GM10847 (cell line): ENCODE data around the gene MPO.

Experiments
- POLR2A ChIP-seq: IDR thresholded peaks from 2 replicates; pipeline ENCODE4 v1.6.1; 2011; ENCODE audit not compliant: insufficient read length; ENCODE audit errors: extremely low read depth

Gene MPO

DNA sequence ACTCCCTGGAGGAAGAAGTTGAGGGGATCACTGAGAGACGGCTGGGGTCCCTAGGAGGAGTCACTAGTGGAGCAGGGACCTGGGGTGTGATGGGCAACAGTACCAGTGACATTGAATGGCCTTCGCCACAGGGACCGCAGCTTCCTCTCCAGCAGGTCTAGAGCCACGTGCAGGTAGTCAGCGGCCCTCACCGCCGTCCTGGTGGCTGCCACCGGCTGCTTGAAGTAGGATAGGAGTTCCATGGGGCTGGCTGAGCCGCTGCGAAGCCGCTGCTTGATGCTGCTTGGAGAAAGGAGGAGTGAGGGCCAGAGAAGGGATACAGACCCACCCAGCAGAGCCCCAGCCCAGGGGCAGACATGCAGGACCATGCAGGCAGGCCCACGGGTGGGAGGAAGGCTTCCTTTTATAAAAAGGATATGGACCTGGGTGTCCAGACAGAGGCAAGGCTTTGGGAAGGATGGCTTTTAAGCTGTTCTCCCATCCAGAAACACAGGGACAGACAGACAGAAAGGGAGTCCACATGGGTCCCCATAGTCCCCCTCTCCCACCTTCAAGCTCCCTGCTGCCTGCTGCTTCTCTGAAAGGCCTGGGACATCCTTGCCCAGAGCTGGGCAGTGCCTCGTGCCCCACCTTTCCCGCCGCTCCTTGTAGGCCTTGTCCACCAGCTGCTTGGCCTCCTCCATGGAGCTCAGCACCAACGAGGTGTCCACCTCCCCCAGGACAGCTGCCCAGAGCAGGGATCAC lies 827 bp downstream of the MPO start:
- no peak for TF ChIP-seq POLR2A

DNA sequence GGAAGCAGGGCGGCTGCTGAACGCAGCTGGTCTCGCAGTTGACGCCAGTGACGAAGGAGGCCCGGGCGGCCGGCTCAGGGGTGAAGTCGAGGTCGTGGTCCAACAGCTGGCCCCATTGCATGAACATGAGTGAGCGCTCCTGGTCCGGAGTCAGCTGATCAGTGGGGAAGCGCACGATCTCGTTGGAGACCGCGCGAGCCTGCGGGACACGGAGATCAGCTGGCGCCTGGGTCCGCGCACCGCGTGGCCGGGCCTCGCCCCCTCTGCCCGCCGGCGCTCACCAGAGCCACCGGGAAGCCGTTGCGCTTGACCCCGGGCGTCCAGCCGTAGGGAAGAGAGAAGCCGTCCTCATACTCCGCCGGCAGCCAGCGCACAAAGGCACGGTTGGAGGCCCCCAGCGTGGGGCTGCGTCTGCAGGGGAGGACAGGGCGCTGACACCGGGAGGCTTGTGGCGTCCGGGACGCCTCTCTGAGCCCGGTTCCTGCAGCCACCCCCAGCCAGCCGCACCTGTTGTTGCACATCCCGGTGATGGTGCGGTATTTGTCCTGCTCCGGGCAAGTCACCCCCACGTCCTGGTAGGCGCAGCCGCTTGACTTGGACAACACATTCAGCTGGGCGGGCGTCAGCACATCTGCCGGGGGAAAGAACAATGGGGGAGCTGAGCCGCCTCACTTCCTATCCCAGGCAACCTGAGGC lies 1.6 kb downstream of the MPO start:
- no peak for TF ChIP-seq POLR2A

DNA sequence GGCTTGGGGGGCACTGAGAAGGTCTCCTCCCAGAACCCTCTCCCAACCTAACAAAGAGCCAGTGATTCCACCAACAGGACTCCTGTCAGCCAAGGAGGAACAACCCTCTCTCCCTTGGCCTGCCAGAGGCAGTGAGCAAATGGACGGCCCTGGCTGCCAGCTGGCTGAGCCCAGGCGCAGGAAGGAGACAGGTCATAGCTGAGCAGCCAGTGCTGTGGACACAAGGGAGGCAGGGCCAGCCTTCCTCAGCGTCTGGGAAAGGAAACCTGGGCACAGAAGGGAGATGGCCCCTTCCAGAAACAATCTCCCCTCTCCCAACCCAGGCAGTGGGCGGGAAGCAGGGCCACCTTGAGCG lies 2.1 kb downstream of the MPO start:
- no peak for TF ChIP-seq POLR2A

DNA sequence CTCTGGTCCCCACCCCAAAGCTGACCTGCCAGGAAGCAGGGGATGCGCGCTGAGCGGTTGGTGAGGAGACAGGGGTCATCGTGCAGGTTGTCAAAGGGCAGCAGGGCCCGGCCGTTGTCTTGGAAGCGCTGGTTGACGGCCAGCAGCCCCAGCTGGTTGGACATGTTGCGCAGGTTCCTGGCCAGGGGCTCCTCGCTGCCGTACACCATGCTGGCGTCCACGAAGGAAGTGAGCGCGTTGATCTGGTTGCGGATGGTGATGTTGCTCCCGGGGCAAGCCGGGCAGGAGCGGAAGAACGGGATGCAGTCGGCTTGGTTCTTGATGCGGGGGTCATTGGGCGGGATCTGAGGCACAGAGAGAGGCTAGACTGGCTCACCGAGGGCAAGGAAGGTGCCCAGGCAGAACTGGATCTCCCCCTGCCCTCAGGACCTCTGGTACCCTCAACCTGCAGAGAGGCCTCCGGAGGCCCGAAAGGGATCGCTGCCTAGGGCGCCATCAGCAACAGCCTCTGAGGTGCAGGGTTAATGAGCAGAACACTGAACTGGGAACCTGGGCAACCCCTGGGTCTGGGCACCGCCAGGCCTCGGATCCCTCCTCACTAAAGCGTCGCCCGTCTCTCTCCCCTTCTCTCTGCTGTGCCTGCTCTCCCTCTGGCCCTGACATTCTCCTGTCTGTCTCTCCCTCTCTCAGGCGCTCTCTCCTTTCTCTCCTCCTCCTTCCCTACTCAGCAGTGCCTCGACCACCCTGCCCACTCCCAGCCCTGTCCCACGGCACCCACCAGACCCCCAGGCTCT lies 2.7 kb downstream of the MPO start:
- TF ChIP-seq POLR2A = no peak

DNA sequence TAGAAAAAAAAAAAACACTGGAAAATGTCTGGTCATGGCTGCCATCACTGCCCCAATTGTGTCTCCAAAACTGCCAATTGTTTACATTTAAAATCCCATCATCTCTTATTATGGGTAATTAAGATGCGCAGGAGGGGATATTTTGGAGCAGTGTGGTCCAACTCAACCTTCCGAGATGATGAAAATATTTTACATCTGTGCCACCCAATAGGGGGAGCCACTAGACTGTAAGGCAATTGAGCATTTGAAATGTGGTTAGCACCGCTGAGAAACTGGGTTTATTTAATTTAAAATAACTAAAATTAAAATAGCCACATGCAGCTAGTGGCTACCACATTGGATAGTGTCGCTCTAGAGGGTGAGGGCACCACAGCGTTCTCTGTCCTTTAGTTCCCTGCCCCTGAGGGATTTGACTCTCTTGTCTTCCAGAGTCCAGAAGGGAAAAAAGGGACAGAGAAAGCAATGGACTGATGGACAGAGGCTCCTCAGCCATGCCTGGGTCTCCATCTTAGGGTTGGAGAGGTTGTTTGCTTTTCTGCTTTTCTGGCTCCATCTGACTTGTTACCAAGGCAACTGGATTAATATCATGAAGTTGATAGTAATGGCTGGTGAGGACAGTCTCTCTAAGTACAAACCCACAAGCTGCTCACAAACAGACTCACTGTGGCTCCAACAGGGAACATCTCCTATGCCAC lies 3.5 kb downstream of the MPO start:
- TF ChIP-seq POLR2A = no peak

DNA sequence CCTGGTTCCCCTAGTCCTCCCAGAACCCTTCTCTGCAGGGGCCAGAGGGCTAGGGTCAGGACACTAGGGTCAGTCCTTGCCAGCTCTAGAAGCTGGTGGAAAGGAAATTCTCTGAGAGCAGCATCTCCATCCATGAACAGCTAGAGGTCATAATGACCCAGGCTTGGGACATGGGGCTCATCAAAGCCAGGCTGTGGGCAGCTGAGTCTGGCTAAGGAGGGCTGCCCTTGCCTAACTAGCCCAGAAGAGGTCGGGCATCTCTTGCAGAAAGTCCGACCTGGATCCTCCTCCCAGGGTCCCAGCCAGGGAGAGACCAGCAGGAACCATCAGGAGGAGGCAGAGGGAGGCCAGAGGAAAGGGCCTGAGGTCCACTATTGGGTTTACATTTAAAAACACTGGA lies 4.3 kb downstream of the MPO start:
- TF ChIP-seq POLR2A = no peak

DNA sequence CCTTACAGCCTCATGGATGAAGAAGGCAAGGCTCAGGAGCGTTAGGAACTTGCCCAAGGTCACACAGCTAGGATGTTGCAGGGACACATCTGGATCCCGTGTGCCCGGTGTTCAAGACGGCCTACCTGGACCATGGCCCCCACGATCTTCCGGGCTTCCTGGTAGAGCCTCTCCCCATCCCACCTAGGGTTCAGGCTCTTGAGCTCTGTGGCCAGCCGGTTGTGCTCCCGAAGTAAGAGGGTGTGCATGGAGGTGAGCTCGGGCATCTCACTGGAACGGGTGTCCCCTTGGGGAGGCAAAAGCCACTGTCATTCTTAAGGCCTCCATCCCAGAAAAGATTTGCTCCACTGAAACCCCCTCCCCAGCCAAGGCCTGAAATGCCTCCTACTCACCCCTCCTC lies 5.3 kb downstream of the MPO start:
- no peak for TF ChIP-seq POLR2A

DNA sequence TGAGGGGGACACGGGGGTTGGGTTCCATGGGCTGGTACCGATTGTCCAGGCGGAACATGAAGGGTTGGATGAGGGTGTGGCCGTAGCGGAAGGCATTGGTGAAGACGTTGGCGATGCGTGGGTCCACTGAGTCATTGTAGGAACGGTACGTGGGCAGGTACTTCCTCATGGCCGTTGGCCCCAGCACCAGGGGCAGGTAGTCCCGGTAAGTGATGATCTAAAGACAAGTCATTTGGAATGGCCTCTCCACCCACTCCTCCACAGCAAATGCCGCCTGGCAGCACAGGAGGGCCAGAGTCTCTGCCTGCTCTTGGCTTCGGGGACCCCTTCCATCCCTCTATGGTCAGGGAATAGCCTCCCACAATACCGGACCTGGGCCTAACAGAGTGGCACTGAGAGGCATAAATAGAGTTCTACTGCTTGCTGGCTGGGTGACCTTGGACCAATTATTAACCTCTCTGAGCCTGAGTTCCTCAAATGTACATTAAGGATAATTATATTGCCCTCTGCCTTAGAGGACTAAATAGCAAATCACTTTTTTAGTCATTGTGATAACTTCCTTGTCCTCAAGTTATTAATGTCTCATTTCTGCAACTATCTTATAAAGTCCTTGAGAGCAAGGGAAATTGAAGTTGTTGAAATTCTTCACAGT lies 7.2 kb downstream of the MPO start:
- no peak for TF ChIP-seq POLR2A

DNA sequence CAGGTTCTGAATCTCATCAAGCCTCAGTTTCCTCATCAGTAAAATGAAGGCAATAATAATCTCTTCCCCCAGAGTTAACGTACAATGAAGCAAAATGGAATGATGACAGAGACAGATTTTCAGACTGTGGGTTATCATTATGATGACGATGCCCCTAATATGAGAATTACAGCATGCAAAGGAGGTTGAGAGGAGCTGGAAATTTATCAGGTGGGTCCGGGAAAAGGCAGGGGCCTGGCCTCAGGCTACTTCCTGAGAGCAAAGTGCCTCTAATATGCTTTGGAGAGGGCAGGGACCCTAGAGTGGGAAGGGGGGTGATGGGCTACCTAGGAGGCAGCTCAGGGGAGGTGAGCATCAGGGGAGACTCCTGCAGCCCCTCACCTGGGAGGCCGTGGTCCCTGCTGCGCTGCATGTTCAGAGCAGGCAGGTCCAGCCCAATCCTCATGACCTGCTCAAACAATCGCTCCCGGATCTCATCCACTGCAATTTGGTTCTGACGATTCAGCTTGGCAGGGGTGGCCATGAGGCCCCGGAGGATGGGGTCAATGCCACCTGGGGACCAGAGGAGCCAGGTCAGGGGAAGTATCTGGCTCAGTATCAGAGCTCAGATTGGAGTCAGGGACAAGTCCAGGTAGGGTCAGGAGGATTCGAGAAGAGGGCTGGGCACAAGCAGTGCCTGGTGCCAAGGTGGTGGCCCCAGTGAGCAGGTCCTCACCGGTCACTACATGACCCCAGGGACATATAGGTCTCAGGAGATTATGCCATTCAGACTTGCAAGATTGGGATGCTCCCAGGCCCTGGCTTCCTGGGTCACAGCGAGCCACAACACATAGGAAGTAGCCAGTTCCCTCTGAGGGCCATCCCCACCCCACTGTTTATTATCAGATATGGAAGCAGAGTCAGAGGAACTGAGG lies 8.1 kb downstream of the MPO start:
- no peak for TF ChIP-seq POLR2A

DNA sequence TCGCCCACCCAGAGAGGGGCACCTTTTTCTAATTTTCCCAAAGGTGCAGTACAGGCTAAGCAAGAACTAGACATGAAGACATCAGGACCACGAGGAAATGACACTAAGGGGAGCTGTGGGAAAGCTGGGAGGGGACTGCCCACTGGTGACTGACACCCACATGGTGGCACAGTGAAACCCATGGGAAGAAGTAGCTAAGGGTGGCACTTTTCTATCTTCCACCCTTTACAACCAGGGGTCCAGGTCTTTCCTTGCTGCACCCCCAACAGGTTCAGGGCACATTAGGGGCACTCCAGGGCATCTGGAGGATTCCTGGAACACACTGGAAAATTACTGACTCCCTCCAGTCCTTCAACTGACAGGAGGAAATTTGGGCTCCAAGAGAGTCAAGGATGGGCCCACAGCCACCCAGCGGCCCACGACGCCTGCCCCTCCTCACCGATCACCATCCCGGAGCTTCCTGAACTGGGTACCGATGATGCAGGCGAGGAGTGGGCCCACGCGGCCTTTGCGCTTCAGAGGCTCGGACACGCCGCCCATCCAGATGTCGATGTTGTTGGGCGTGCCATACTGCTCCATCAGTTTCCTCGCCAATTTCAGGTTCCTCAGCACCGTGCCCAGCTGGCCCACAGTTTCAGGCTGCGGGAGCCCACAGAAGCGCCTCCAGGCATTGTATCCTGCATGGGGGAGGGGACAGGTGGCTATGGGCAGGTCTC lies 9.4 kb downstream of the MPO start:
- no peak for TF ChIP-seq POLR2A

DNA sequence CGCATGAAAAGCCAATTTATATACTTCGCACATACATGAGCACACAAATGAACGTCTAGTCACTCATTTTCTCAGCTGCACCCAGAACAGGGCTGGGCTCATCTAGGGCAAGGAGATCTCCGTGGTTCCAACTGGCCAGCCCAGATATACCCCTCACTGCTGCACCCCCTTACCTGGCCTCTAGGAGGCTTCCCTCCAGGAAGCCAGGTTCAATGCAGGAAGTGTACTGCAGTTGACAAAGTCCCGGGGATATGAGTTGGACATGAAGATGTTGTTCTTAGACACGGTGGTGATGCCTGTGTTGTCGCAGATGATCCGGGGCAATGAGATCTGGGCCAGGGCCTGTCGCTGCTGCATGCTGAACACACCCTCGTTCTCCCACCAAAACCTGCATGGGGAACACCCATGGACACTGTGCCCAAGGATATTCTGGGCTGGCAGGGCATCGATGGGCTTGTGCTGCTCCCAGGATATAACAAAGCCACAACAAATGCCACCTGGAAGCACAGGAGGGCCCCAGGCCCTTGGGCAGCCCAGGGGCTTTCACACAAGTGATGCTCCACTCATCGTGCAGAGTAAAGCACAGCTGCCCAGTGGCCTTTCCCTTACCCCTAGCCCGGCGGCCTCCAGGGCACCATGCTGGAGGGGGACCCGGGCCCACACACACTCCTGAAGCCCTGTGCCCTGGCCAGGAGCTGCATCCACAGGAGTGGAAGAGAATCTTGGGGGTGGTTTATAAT lies 10.1 kb downstream of the MPO start:
- no peak for TF ChIP-seq POLR2A

DNA sequence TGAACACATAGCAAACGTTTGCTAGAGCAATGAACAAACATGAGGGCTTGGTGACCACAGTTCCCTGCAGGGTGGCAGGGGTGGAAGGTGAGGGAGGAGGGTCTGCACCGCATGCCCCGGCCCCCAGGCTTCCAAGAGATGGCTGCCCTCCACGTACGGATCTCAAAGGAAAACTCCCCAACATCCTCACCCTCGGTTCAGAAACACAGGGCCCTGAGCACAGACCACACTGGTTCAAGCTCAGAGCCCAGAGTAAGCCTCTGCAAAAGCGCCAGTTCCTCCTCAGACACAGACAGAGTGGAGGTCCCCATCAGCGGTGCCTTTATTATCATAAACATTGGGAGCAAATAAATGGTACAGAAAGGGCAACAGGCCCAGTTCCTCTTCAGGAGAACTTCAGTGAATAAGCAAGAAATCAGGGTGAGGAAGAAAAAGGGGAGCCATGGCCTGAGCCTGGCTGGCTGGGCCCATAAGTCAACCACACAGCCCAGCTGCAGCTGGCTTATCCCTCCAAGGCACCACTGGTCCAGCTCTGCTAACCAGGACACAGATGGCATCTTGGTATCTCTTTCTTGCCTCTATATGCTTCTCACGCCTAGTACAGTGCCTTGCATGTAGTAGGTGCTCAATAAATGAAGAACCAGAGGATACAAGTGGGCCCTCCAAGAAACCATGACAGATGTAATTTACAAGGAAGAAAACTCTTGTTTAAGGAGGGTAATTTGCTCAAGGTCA lies 11.0 kb downstream of the MPO start:
- no peak for TF ChIP-seq POLR2A
